NCI-H774 (cell line): Measurements from ENCODE around the gene TNFAIP3.

Experiments
- DNase-seq: peaks from one replicate; lab custom pipeline; 2025; lab: John Stamatoyannopoulos, UW

TNFAIP3 gene

DNA sequence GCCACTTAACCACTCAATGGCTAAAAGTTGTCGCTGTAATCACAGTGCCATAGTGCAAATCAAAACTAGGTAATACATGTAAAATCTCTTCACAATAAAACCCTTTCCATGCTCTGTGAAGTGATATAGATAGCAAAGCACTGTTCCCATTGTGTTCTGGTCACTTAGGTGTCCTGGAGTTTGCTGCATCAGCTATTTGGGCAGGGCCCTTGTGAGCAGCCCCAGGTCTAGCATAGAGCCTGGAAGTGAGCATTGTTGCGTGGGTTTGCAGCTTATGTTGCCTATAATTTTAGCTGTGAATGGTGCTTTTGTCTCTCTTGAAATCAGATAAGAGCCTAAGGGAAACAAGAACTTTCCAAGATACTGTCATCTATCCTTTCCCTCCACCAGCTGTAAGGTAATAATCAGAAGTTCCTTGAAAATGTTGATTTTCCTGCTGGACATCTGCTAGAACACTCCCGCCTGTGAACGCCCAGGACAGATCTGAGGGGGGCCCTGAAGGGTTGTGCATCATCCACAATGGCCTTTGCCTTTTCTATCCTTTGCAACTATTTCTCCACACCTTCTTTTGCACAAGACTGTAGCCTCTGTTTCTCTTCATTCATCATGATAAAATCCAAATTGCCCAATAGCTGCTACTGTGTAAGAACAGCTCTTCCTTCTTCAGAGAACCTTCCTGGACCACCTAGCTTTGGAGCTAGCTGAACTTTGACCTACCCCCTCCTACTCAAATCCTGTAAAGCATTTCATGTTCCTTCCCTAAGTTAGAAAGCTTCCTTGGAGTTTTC, 57.0 kb downstream of the TNFAIP3 start:
- DNase-seq = no peak

DNA sequence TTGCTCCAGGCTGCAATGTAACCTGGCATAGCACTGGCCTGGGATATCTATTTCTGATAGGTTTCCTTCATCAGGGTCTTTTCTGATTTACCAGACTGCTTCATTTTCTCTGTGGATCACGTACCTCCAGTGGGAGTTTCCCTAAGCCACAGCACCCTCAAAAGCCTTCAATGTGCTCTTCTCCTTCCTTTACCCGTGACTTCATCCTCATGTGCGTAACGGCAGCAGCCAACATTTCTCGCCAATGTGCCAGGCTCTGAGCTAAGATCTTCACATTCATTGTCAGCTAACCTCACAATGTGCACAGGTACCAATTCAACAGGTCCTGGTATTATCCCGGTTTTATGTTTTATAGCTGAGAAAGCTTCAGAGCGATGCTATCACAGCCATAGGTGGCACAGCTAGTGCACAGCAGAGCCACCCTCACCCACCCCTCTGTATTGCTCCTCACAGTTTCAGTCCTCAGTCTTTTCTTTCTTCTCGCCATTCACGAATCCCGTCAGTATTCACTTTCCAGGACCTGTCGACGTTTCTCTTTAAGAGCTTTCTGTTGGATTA, 58.2 kb downstream of the TNFAIP3 start:
- no peak for DNase-seq

DNA sequence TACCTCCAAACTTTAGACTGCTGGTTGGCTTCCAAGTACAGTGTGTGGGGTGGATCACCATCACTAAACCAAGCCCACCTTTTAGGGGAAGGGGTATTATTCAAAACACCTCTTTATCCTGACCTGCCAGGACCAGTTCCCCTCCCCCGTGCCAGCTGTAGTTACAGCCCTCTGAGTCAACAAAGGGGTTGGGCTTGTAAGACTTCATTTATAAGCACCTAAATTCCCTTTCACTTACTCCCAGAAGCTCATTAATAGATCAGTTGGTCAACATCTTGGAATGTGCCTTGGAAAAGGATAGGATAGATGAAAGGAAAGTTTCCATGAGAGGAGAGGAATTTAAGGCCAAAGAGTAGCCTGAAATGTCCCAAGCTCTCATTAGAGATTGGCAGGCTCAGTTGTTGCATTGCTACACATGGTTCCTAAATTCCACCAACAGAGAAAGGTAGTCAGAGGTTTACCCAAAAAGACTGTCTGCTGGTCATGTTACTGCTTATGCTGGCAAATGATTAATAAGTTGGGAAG, 59.2 kb downstream of the TNFAIP3 start:
- DNase-seq = no peak

DNA sequence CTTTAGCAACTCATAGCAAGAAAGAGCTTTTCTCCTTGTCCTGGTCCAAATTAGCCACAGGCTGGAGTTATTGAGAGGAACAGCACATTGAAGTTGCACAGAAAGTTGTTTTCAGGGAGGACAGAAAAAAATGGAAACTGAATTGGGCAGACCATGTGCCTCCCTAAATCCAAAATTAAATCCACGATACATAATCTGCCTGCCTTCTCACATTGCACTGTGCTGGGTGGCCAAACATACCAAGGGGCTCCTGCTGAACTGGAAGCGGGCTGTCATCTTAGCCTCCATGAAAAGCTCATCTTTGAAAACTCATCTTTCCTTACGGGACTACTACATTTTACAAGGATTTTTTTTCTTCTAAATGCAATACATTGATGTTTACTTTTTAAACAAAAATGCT, 59.9 kb downstream of the TNFAIP3 start:
- DNase-seq = no peak

DNA sequence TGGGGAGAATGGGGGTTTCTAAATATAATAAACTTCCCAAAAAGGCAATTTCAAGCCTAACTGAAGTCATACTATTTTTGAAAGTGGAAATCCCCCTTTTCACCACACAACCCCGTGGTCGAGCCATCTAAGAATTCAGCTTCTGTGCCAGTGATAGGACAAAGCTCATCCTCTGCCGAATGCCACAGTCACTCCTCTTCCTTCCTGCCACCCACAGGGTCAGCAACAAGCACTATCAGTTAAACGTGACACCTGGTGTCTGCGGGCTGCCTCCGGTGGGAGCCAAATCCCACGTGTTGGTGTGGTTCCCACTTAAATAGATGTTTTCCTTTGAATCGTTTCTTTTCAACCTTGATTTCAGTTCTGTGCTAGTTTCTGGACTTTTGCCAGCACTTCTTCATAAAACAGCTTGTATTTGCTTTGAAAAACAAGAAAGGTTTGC, 60.7 kb downstream of the TNFAIP3 start:
- no peak for DNase-seq

DNA sequence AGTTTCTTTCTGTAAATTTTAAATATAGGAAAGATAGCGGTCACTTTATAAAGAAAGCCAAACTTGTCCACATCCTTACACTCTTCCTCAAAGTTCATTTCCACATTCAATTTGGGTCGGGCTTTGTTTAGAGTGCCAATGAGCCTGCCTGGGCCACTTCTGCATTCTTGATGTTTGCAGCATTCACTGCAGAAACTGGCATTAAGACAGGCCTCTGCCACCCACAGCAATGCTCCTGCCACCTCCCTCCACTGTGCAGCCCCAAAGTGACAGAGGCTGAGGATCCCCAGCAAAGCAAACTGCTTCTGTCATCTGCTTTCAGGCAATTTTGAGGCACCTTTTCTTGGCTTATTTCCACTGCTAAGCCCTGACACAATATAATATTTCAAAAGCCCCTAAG, 61.2 kb downstream of the TNFAIP3 start:
- DNase-seq = no peak

DNA sequence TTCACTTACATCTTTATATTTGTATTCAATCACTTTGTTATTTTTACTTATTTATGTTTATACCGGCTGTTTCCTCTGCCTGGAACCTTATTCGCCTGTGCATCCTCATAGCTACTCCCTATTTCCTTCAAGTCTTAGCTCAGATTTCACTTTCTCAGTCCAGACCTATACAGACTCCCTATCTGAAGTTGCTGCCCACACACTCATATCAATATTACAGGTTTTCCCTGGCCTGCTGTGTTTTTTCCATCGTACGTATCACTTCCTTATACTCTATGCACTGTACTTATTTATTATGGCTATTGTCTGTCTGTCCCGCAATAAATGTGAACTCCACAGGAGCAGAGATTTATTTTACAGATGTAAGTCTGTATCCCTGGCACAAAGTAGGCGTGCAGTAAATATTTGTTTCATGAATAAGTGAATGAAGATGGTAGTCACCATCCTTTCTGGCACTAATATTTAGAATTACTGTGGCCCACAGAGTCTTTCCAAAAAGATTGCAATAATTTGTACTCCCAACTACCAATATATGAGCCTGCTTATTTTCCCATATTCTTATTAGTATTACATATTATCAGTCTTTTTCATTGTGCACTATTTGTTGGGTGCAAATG, 64.9 kb downstream of the TNFAIP3 start:
- no peak for DNase-seq
